Embryonic facial prominence (tissue), 1 donor: ENCODE data around the gene SSTR3.
"Not testable (repeated sequence)": the region's sequence is repeated elsewhere in the genome, so short reads cannot be mapped to it uniquely, and the experiment has no call there.

Experiments
- DNase-seq: peaks from one replicate; pipeline ENCODE4 v3.0.0-alpha.2; 2016; ENCODE audit errors: extremely low spot score

SSTR3 gene

GRCh38 chr22:37181681-37182080, 30.6 kb downstream of the SSTR3 start:
- no peak for DNase-seq

DNA sequence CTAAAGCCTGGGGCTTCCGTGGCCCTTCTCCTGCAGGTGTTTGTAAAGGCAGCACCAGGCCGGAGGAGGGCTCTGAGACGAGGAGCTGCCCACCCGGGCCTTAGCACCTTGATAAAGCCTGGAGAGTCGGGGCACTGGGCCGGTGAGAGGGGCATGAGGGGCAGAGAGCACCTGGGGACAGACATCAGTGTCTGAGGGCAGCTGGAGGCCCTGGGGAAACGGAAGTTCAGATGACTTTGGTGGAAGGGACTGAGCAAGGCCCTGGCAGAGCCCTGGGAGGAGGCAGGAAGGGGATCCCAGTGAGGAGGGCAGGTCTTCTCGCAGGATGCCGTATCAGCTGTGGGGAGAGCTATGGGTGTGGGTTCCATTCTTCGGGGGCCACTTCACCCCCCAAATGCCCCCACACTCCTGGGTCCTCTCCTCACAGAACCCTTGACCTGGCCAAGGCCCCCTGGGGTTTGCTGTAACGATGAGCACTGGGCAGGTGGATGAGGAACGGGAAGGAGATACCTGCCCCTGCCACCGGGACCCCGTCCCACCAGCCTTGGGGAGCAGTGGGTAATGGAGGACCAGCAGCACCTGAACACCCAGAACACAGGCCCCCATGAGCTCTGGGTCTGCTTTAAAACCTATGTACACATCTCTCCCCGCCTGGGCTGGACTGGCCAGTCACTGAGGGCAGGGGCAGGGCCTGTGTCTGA, 31.6 kb downstream of the SSTR3 start:
- DNase-seq: no peak

DNA sequence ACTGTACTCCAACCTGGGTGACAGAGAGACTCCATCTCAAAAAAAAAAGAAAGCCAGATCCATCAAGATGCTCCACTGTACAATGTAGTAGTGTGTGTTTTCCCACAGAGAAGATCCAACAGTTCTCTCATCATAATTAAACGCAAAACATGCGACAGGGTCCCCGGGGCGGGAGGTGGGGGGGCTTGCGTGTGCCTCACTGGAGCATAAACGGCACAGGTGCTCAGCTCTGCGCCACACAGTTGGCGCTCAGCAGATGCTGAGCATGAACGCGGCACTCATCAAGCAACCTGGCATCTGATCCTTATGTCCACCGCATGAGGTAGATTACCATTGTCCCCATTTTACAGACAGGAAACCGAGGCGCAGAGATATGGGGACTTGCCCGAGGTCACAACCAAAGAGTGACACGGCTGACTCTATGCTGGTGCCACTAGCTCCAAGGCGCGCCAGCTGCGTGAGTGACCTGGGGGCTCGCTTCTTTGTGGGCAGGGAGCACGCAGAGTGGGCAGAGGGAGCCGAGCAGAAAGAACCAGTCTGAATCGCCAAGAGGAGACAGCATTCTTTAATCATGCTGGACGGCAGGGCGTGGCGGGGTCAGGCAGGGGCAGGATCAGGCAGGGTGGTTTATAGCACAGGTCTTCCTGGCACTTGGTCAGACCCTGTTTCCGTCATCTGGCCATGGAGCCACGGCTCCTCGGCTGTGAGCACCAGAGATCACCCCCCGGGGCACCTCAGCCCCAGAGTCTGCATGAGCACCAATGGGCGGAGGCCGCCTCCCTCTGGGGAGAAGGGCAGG, 32.5 kb downstream of the SSTR3 start:
- no peak for DNase-seq

DNA sequence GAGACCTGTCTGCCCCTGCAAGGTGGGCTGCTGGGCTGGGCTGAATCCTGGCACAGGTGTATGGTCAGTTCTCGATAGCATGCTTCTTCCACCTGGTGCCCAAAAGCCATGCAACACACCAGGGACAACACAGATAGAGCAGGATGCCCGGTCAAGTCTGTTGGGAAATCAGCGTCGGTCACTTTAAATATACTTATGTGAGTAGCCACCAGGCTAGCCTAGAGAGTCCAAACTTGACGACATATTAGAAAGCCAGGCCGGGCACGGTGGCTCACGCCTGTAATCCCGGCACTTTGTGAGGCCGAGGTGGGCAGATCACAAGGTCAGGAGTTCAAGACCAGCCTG, 33.2 kb downstream of the SSTR3 start:
- no peak for DNase-seq

DNA sequence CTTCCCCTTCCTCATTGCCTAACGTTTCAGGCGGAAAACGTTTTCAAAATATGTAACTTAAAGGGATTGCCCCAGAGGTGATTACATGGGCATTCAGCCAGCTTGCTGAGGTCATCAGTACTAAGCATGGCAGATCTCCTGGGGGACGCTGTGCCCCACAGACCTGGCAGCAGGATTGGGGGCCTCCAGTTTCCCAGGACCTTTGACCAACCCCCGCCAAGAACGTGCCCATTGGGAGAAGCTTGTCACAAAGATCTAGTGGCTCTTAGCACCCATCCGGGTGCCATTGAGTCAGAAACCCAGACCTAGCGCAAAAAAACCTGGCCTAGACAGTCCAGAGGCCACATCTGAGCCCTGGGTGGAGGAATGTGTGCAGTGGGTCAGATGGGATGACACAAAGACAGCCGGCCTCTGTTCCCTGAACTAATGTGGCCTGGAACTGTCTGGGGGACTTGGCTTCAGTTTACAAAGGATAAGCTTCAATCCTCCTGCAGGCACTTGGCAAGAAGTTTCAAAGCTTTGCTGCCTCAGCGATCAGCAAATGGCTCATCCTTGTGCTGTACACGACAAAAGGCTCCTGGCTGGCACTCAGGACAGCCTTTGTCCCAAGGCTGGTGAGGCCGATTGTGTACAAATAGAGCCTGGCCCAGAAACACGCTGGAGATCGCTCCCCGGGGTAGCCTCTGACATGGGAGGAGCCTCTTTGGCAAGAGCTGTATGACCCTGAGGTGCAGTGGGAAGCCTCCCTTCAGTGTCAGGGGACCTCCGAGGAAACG, 33.7 kb downstream of the SSTR3 start:
- no peak for DNase-seq

DNA sequence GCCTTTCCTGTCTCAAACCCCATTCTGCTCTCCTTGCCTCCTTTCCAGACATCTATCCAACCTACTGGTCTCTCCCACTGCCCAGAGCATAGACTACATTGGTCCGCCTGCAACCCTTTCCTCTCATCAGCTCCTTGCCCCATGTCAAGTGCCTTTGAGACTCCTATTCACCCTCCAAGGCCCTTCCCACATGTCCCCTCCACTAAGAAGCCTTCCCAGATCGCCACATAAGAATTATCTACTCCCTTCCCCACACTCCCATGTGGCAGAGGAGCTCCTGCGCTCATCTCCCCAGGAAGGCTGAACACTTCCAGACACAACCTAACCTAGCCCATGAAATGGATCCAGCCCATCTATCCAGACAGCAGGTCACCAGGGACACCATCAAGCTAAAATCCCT, 34.5 kb downstream of the SSTR3 start:
- no peak for DNase-seq

GRCh38 chr22:37177221-37177620, 35.1 kb downstream of the SSTR3 start:
- no peak for DNase-seq

DNA sequence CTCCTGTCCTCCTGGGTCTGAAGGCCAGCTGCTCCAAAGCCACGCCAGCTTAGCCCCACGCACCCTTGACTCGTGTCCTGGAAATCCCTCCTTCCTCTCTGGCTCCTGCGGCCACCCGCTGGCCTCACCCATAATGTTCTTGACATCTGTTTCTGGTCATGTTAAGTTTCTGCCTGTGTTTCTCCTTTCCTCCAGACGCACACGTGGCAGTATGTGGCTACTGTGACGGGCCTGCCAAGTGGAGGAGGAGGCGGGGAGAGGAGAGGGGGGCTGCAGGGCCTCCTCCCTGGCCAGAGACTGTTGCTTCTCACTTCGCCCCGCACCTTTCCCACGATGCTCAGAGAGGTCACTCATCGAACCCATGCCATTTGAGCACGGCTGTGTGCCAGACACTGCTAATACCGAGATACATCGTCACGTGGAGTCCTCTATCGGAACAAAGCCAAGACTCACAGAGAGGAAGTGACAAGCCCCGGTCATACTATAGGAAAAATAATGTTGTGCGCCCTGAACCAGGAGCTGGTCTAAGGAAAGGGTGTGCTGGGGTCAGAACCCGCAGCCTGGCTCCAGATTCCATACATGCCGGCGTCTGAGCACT, 35.7 kb downstream of the SSTR3 start:
- DNase-seq: peak; percentile 74

DNA sequence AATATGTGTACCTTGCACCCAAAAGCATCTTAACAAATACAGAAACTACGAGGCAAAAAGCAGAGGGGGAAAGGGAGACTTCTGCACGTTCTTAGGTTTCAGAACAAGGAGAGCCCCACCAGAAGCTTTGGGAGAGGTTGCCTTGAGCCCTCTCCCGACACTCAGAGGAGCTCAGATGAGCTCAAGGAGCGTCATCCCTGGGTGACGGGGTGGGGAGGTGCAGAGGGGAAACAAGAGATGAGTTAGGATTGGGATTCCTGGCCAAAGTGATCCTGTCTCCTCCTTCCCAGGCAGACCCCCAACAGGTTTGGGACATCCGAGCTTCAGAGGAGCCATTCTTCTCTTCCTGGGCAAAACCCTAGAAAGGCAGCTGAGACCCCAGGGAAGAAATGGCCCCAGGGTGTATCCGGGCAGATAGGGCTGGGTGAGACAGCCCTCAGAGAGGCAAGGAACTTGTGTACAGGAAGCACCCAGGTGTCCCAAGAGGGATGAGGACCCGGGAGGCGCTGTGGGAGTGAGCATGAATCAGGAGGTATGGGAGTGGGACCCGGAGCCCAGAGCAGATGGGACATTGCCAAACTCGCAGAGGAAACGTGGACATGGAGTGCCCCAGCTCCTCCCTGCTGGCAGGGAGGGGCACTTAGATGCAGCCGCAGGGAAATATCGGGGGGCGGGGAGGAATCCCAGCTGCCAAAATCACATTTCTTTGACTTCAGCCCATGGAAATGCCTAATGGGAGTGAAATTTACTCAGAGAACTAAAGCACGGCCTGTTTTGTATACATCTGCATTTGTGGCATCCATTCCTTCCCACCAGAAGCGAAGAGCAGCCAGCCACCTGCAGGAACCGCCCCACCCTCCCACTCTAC, 36.6 kb downstream of the SSTR3 start:
- DNase-seq: no peak

GRCh38 chr22:37174964-37175363, 37.3 kb downstream of the SSTR3 start:
- DNase-seq: no peak

GRCh38 chr22:37173709-37174108, 38.6 kb downstream of the SSTR3 start:
- no peak for DNase-seq

- DNase-seq: no peak
Measured at GRCh38 chr22:37172266-37173245, 39.7 kb downstream of the SSTR3 start.

DNA sequence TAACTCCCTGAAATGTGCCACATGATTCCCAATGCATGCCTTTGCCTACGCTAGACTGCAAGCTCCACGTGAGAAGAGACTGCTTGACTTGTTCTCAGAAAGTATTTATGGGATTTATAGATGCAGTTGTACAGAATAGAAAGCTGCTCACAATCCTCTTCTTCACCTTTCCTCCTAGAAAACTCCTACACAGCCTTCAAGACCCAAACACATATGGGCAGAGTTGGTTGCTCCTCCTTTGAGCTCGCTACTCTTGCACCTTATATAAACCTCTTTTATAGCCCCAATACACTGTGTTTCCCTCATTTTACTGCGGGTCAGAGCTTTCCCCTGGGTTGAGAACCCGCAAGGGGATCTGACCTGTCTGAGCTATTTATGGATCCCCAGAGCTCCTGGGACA, 40.6 kb downstream of the SSTR3 start:
- no peak for DNase-seq

- not testable (repeated sequence) for DNase-seq
Measured at GRCh38 chr22:37170689-37171405, 41.4 kb downstream of the SSTR3 start.

DNA sequence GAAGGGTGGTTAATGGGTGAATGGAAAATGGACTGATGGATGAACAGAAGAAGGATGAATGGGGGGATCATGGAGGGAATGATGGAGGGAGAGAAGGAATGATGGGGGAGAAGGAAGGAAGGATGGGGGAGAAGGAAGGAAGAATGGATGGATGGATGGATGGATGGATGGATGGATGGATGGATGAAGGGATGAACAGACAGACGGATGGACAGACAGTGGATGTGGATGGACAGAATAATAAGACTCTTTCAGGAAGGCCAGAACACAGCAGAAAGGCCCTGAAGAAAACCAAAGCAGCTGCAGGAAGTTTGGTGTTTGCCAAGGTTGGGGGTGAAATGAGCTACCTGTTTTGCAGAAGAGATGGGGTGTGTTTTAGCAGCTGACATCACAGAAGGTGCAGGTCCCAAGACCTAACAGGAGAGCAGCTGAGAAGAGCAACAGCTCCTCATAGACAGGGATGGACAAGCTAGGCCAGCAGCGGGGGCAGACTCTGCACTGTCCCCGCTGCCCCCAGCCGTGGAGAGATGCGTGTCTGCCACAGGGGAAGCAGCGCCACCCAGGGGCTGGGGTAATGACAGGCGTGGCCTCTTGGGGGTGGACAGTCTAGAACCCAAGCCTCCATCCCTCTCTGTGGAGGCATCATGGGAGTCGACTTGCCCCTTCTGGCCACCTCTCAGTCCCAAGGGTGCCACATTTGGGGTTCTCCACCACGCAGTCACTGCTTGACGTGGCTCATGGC, 42.2 kb downstream of the SSTR3 start:
- DNase-seq: no peak

DNA sequence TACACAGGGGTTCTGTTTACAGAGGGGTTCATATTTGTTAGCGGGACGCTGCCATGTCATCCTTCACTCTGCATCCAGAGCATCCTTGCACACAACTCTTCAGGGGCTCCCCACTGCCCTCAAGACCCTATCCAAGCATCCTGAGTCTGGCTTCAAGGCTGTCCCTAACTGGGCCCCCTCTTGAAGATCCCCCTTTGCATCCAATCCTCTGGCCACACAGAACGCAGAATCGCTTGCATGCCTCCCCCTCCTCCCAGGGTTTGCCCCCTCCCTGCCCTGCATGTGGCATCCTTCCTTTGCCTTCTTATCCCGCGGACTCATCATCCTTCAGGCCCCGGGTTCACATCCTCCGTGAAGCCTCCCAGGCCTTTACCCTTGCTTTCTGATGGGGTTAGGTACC, 42.9 kb downstream of the SSTR3 start:
- DNase-seq: no peak

DNA sequence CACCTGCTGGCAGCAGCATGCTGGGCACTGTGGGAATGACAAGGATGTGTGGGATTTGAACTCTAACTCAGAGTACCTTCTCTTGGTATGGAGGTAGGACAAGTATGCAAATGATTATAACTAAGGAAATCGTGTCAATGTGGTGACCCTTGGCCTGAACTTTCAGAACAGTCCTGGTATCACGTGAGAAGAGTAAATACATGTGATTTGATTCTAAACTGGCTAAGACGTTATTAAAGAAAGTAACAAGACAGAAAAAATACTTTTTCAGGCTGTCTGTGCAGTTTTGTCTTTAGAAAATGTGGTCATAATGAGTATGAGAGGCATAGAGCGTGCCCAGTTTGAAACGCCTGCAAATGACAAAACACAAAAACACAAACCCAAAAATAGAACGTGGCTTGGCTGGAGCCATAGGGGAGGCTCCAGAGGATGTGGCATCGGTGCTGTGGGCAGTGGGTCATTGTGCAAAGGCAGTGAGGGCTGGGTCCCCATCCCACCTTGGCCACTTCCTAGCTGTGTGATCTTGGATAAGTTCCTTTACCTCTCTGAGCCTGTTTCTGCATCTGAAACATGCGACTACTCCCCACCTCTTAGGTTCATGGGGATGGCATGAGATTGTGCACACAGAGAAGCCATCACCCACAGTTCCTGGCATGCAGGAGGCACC, 44.2 kb downstream of the SSTR3 start:
- no peak for DNase-seq
